Measurements from ENCODE around the gene NRARP.

DNA sequence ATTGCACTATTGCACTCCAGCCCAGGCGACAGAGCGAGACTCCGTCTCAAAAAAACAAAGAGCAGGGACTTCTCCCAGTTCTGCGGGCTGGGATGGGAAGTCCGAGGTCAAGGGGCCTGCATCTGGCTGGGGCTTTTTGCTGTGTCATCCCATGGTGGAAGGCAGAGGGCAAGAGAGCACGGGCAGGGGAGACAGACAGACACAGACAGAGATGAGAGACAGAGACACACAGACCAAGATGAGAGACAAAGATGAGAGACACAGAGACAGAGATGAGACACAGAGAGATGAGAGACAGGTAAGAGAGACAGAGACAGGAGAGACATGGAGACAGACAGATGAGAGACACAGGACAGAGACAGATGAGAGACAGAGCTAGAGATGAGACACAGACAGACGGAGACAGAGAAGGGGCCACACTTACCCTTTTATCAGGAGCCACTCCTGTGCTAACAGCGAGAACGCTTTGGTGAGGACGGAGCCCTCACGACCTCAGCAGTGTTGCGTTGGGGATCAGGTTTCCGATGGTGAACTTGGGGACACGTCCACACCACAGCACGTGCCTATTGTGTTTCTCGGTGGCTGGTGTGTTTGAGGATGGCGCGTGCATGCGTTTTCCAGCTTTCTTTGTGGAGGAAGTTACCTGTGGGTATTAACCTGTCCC, 33.4 kb downstream of the NRARP start:
- no peak for TF ChIP-seq CTCF (IDR thresholded peaks at IDR 0.05; ENCODE audit: low read depth, low read length, missing input control)
- TF ChIP-seq, protein P1, sequence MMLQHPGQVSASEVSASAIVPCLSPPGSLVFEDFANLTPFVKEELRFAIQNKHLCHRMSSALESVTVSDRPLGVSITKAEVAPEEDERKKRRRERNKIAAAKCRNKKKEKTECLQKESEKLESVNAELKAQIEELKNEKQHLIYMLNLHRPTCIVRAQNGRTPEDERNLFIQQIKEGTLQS (IDR thresholded peaks at IDR 0.05), result no peak
- TF ChIP-seq, protein P2, sequence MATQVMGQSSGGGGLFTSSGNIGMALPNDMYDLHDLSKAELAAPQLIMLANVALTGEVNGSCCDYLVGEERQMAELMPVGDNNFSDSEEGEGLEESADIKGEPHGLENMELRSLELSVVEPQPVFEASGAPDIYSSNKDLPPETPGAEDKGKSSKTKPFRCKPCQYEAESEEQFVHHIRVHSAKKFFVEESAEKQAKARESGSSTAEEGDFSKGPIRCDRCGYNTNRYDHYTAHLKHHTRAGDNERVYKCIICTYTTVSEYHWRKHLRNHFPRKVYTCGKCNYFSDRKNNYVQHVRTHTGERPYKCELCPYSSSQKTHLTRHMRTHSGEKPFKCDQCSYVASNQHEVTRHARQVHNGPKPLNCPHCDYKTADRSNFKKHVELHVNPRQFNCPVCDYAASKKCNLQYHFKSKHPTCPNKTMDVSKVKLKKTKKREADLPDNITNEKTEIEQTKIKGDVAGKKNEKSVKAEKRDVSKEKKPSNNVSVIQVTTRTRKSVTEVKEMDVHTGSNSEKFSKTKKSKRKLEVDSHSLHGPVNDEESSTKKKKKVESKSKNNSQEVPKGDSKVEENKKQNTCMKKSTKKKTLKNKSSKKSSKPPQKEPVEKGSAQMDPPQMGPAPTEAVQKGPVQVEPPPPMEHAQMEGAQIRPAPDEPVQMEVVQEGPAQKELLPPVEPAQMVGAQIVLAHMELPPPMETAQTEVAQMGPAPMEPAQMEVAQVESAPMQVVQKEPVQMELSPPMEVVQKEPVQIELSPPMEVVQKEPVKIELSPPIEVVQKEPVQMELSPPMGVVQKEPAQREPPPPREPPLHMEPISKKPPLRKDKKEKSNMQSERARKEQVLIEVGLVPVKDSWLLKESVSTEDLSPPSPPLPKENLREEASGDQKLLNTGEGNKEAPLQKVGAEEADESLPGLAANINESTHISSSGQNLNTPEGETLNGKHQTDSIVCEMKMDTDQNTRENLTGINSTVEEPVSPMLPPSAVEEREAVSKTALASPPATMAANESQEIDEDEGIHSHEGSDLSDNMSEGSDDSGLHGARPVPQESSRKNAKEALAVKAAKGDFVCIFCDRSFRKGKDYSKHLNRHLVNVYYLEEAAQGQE (IDR thresholded peaks at IDR 0.05), result no peak
- TF ChIP-seq RAD21 (IDR thresholded peaks at IDR 0.05), result no peak

All from liver (tissue), 3 donors.